ENCODE results near the gene FANCC. TPM values are rescaled to one million over a fixed set of nuclear protein-coding genes. Genes with fewer than 3 reads are reported as not detected.

The FANCC gene
- total and polyA plus RNA-seq, 2 of the 4 experiments (the other 2 are of a cell fraction), result 4.7 to 6.3 TPM

DNA sequence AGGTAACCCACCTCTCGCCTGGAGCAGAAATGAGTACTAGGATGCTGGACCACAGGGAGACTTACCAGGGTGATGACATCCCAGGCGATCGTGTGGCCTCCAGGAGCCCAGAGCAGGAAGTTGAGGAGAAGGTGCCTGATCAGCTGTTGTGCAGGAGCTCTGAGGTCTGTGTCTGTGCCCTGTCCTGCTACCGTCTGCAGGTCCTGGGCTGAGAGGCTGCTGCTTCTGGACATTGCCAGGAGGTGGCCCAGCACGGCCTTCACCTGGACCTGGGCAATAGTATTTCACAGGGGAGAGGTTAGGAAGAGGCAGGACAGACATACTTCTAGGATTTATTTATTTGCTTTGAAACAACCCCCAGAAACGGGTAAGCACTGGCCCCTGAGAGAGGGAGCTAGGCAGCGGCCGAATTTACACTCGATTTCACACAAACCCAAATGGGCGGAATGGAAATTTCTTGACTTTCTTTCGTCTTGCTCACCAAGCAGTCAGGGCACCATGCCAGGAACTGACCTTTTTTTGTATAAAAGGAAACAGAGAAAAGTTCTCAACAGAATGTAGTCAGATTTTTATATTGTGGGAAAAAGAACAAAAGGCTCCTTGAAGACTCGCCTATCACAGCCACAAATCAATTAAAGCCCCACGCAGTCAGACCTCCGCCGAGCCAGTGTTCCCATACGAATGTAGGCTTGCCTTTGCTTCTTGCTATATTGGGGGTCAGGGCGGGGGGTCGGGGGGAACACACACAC, 210.3 kb downstream of the FANCC start:
- dilution Hi-C loops (cut with HindIII; ENCODE audit: low sequenced_read_pairs, unreplicated experiment) (no loop called here), in situ Hi-C loops (cut with MboI; ENCODE audit: low sequenced_read_pairs) (no loop called here), intact Hi-C loops (cut with micrococcal nuclease) (no loop called here)
- no peak overlapping the region for H4K5ac ChIP-seq (ENCODE audit: low read depth, low read length)
- no peak overlapping the region for H2AFZ ChIP-seq (replicated peaks; ENCODE audit: low read length, poor library complexity)
- no peak overlapping the region for H2BK120ac ChIP-seq (ENCODE audit: low read depth, low read length)
- H4K8ac ChIP-seq (ENCODE audit: low read depth in 2 of 2, low read length in 2 of 2), result no peak overlapping the region
- no peak overlapping the region for H2BK15ac ChIP-seq (ENCODE audit: low read depth, low read length)
- H3K14ac ChIP-seq (replicated peaks; ENCODE audit: low read depth, low read length), result no peak overlapping the region
- ChIA-PET CTCF (no interaction called here), POLR2A (ENCODE audit: unreplicated experiment) (no interaction called here)
- H3K9me3 ChIP-seq (ENCODE audit: control insufficient read depth, insufficient read depth, low read length), result no peaks in the 10 kb centered on the region
- no peak overlapping the region for H3K9ac ChIP-seq (ENCODE audit: low read depth, low read length)
- ATAC-seq (ENCODE audit: low read depth), result no peak
- H3K9me1 ChIP-seq (ENCODE audit: insufficient read depth, low read length), result peaks cover 4% of the 10 kb centered on the region
- TF ChIP-seq MAZ (IDR thresholded peaks at IDR 0.05; ENCODE audit: borderline replicate concordance, low read depth, low read length), result no peak
- H3K18ac ChIP-seq (ENCODE audit: low read depth, low read length), result no peak overlapping the region
- H3K27ac ChIP-seq (ENCODE audit: insufficient read depth, low read length), result no peak overlapping the region
- H3K36me3 ChIP-seq (ENCODE audit: control insufficient read depth, insufficient read depth, low read length), result peaks cover 35% of the 10 kb centered on the region
- no peak overlapping the region for H3K56ac ChIP-seq (ENCODE audit: extremely low read depth, insufficient read depth, low read length)
- H3K4ac ChIP-seq (ENCODE audit: low read depth, low read length), result 0 out of 2 replicates have a peak overlapping the region, but pooled peaks have one; percentile 4
- no peak overlapping the region for H3K23ac ChIP-seq (ENCODE audit: low read depth, low read length)
- peaks cover 5% of the 10 kb centered on the region; the same call in 1 of the 2 replicates for H3K4me1 ChIP-seq (ENCODE audit: control insufficient read depth, insufficient read depth, low read length)
- no TSS peak for BruUV-seq (replicated peaks)
- 100% methylated on average over 3 of the region's 18 CpGs; no CpG with 5 or more reads in 1 of the 2 experiments for WGBS, 2 experiments (ENCODE audit: extremely low coverage in 2 of 2, insufficient read length in 1 of 2)
- no peak overlapping the region for H2AK9ac ChIP-seq (replicated peaks; ENCODE audit: low read depth, low read length, poor library complexity)
- H3K4me2 ChIP-seq (ENCODE audit: low read depth, low read length), result no peak overlapping the region
- 0 out of 2 replicates have a peak, but pooled peaks cover 3% of the 10 kb centered on the region for H4K20me1 ChIP-seq (ENCODE audit: insufficient read depth, low read length)
- H3K27me3 ChIP-seq (ENCODE audit: control insufficient read depth, insufficient read depth, low read length), result no peaks in the 10 kb centered on the region
- no peak overlapping the region for H2BK5ac ChIP-seq (ENCODE audit: low read depth, low read length, poor library complexity, severe bottlenecking)
- no peak overlapping the region for H2AK5ac ChIP-seq (ENCODE audit: low read depth, low read length)
- peak; percentile 58 for DNase-seq
- H3K79me1 ChIP-seq (ENCODE audit: low read depth in 1 of 2, low read length in 2 of 2), result peaks cover 0 to 17% of the 10 kb centered on the region in 2 experiments; a peak in 2 of 4 replicates
- H2BK20ac ChIP-seq (ENCODE audit: low read depth, low read length), result no peak overlapping the region
- H4K91ac ChIP-seq (ENCODE audit: insufficient read depth, low read depth, low read length), result no peak overlapping the region
- no peak overlapping the region for H3K4me3 ChIP-seq (ENCODE audit: insufficient read depth, low read depth, low read length)

Data from IMR-90 (cell line).